Loucy (cell line): Measurements from ENCODE around the gene CABLES1.

Experiments used
- EZH2phosphoT487 ChIP-seq: fragments of 200-600 bp; IDR thresholded peaks from 2 replicates; pipeline ENCODE4 v1.6.1; 2018; ENCODE audit warnings: antibody characterized with exemption, mild to moderate bottlenecking, moderate library complexity, borderline replicate concordance
- TF ChIP-seq, protein P1 (sequence below): fragments of 200-600 bp; sonication (generic); conservative IDR thresholded peaks from 2 replicates; pipeline ENCODE4 v1.5.1; 2014; ENCODE audit warnings: mild to moderate bottlenecking, antibody characterized with exemption, low read length

DNA sequence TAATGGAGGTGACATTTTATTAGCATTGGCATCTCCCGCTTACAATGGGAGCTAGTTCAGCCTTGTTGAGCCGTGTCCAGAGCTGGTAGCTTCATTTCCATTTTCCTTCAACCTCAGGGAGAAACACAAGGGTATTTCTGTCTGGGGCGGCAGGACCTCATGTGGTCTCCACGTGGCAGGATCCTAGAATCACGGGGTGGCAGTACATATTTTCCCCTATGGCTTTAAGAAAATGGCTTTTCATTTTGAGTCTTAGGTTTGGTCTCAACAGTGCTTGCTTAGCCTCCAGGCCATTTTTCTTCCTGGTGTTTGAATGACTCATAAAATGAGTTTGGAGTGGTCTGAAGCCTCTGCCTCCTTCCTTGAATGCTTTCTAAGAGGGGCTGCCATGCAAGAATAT is 20.3 kb downstream of the CABLES1 start:
- TF ChIP-seq, protein P1, sequence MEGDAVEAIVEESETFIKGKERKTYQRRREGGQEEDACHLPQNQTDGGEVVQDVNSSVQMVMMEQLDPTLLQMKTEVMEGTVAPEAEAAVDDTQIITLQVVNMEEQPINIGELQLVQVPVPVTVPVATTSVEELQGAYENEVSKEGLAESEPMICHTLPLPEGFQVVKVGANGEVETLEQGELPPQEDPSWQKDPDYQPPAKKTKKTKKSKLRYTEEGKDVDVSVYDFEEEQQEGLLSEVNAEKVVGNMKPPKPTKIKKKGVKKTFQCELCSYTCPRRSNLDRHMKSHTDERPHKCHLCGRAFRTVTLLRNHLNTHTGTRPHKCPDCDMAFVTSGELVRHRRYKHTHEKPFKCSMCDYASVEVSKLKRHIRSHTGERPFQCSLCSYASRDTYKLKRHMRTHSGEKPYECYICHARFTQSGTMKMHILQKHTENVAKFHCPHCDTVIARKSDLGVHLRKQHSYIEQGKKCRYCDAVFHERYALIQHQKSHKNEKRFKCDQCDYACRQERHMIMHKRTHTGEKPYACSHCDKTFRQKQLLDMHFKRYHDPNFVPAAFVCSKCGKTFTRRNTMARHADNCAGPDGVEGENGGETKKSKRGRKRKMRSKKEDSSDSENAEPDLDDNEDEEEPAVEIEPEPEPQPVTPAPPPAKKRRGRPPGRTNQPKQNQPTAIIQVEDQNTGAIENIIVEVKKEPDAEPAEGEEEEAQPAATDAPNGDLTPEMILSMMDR: no peak
- no peak for TF ChIP-seq EZH2phosphoT487
